Measurements from ENCODE around the gene NME9. TPM values are rescaled to one million over a fixed set of nuclear protein-coding genes. Genes with fewer than 3 reads are reported as not detected.

NME9 gene
- total and polyA plus RNA-seq, 7 experiments from 2014 or later, result 0.52 to 2.0 (median 0.71) TPM; not detected in 1

- H3K4me1 Mint-ChIP-seq, result no peaks in the 10 kb centered on the region
- no peak overlapping the region for H3K4me3 ChIP-seq (ENCODE audit: low read length)
- POLR2A ChIA-PET, result no interaction called here
- H3K27ac Mint-ChIP-seq, result no peak overlapping the region
- intact Hi-C loops (cut with micrococcal nuclease), result no loop called here
- no peaks in the 10 kb centered on the region for H3K4me1 ChIP-seq (ENCODE audit: control insufficient read depth in 2 of 2, insufficient read depth in 2 of 2, low read length in 2 of 2)
- H3K9me3 Mint-ChIP-seq, result peaks cover 0 to 2% (median 0%) of the 10 kb centered on the region in 11 donors
- H3K4me3 Mint-ChIP-seq, result no peak overlapping the region
- no peak for DNase-seq
- peaks cover 0 to 5% (median 0%) of the 10 kb centered on the region in 5 donors for H3K36me3 Mint-ChIP-seq
- peaks cover 6 to 12% (median 8%) of the 10 kb centered on the region in 5 donors for H3K27me3 Mint-ChIP-seq
- H3K9me3 ChIP-seq (ENCODE audit: control insufficient read depth in 2 of 3, low read length in 3 of 3), result no peaks in the 10 kb centered on the region
- no peaks in the 10 kb centered on the region for H3K36me3 ChIP-seq (ENCODE audit: control insufficient read depth in 2 of 3, insufficient read depth in 3 of 3, low read length in 3 of 3)
- ATAC-seq, result no peak
- H3K27ac ChIP-seq (ENCODE audit: low read depth, low read length), result no peak overlapping the region
- H3K27me3 ChIP-seq (ENCODE audit: control insufficient read depth in 2 of 2, insufficient read depth in 2 of 2, low read length in 2 of 2), result no peaks in the 10 kb centered on the region
- CTCF ChIA-PET, result interaction anchor here (0.6 to 0.7 kb wide), 2 partner anchors 39 to 124 kb away, joined by 3 read pairs; no protein-coding TSS in a partner anchor
Observed at GRCh38 chr3:138375447-138375846, 45.8 kb upstream of the NME9 start.

- H3K27me3 ChIP-seq (ENCODE audit: control insufficient read depth in 2 of 2, insufficient read depth in 2 of 2, low read length in 2 of 2), result no peaks in the 10 kb centered on the region
- ATAC-seq (no peak), DNase-seq (no peak)
- CTCF ChIA-PET, result interaction anchor here (0.6 to 0.7 kb wide), 2 partner anchors 13 to 38 kb away, joined by 3 read pairs; no protein-coding TSS in a partner anchor
- H3K4me1 ChIP-seq (ENCODE audit: control insufficient read depth in 2 of 2, insufficient read depth in 2 of 2, low read length in 2 of 2), result no peaks in the 10 kb centered on the region
- H3K36me3 ChIP-seq (ENCODE audit: control insufficient read depth in 2 of 3, insufficient read depth in 3 of 3, low read length in 3 of 3), result no peaks in the 10 kb centered on the region
- H3K27ac ChIP-seq (ENCODE audit: low read depth, low read length), result no peak overlapping the region
- H3K36me3 Mint-ChIP-seq, result peaks cover 0 to 5% (median 0%) of the 10 kb centered on the region in 5 donors
- H3K9me3 ChIP-seq (ENCODE audit: control insufficient read depth in 2 of 3, low read length in 3 of 3), result no peaks in the 10 kb centered on the region
- intact Hi-C loops (cut with micrococcal nuclease), result no loop called here
- no peak overlapping the region for H3K4me3 ChIP-seq (ENCODE audit: low read length)
- H3K9me3 Mint-ChIP-seq, result peaks cover 0 to 2% (median 0%) of the 10 kb centered on the region in 11 donors
- POLR2A ChIA-PET, result no interaction called here
- H3K27ac Mint-ChIP-seq, result no peak overlapping the region
- peaks cover 6 to 12% (median 8%) of the 10 kb centered on the region in 5 donors for H3K27me3 Mint-ChIP-seq
- no peaks in the 10 kb centered on the region for H3K4me1 Mint-ChIP-seq
- H3K4me3 Mint-ChIP-seq, result no peak overlapping the region
Observed at GRCh38 chr3:138374573-138375134, 45.0 kb upstream of the NME9 start.

GRCh38 chr3:138373736-138374094 is 44.1 kb upstream of the NME9 start:
- H3K9me3 ChIP-seq (ENCODE audit: control insufficient read depth in 2 of 3, low read length in 3 of 3), result no peaks in the 10 kb centered on the region
- POLR2A ChIA-PET, result no interaction called here
- DNase-seq (no peak), ATAC-seq (no peak)
- H3K27ac Mint-ChIP-seq, result no peak overlapping the region
- CTCF ChIA-PET, result no interaction called here
- no peak overlapping the region for H3K4me3 ChIP-seq (ENCODE audit: low read length)
- H3K9me3 Mint-ChIP-seq, result peaks cover 0 to 2% (median 0%) of the 10 kb centered on the region in 11 donors
- no peak overlapping the region for H3K27ac ChIP-seq (ENCODE audit: low read depth, low read length)
- H3K4me3 Mint-ChIP-seq, result no peak overlapping the region
- no peaks in the 10 kb centered on the region for H3K36me3 ChIP-seq (ENCODE audit: control insufficient read depth in 2 of 3, insufficient read depth in 3 of 3, low read length in 3 of 3)
- intact Hi-C loops (cut with micrococcal nuclease), result no loop called here
- peaks cover 6 to 12% (median 8%) of the 10 kb centered on the region in 5 donors for H3K27me3 Mint-ChIP-seq
- H3K27me3 ChIP-seq (ENCODE audit: control insufficient read depth in 2 of 2, insufficient read depth in 2 of 2, low read length in 2 of 2), result no peaks in the 10 kb centered on the region
- H3K36me3 Mint-ChIP-seq, result peaks cover 0 to 5% (median 0%) of the 10 kb centered on the region in 5 donors
- no peaks in the 10 kb centered on the region for H3K4me1 ChIP-seq (ENCODE audit: control insufficient read depth in 2 of 2, insufficient read depth in 2 of 2, low read length in 2 of 2)
- H3K4me1 Mint-ChIP-seq, result no peaks in the 10 kb centered on the region

- no peak overlapping the region for H3K4me3 Mint-ChIP-seq
- no peaks in the 10 kb centered on the region for H3K27me3 ChIP-seq (ENCODE audit: control insufficient read depth in 2 of 2, insufficient read depth in 2 of 2, low read length in 2 of 2)
- no peak overlapping the region for H3K4me3 ChIP-seq (ENCODE audit: low read length)
- H3K4me1 ChIP-seq (ENCODE audit: control insufficient read depth in 2 of 2, insufficient read depth in 2 of 2, low read length in 2 of 2), result no peaks in the 10 kb centered on the region
- H3K9me3 ChIP-seq (ENCODE audit: control insufficient read depth in 2 of 3, low read length in 3 of 3), result no peaks in the 10 kb centered on the region
- H3K4me1 Mint-ChIP-seq, result no peaks in the 10 kb centered on the region
- intact Hi-C loops (cut with micrococcal nuclease), result no loop called here
- H3K36me3 ChIP-seq (ENCODE audit: control insufficient read depth in 2 of 3, insufficient read depth in 3 of 3, low read length in 3 of 3), result no peaks in the 10 kb centered on the region
- ChIA-PET CTCF (no interaction called here), POLR2A (no interaction called here)
- peaks cover 0 to 5% (median 0%) of the 10 kb centered on the region in 5 donors for H3K36me3 Mint-ChIP-seq
- no peak overlapping the region for H3K27ac Mint-ChIP-seq
- ATAC-seq (no peak), DNase-seq (no peak)
- peaks cover 0 to 2% (median 0%) of the 10 kb centered on the region in 11 donors for H3K9me3 Mint-ChIP-seq
- H3K27me3 Mint-ChIP-seq, result peaks cover 6 to 12% (median 8%) of the 10 kb centered on the region in 5 donors
- no peak overlapping the region for H3K27ac ChIP-seq (ENCODE audit: low read depth, low read length)
Observed at GRCh38 chr3:138373087-138373735, 43.6 kb upstream of the NME9 start.

GRCh38 chr3:138371070-138371965 is 41.7 kb upstream of the NME9 start:
- Mint-ChIP-seq H3K9me3 (peaks cover 0 to 2% (median 0%) of the 10 kb centered on the region in 11 donors), H3K27me3 (peaks cover 6 to 12% (median 8%) of the 10 kb centered on the region in 5 donors), H3K4me1 (no peaks in the 10 kb centered on the region), H3K4me3 (no peak overlapping the region), H3K27ac (no peak overlapping the region), H3K36me3 (peaks cover 0 to 5% (median 0%) of the 10 kb centered on the region in 5 donors)
- ATAC-seq (peak; percentile 77), DNase-seq (no peak)
- Histone ChIP-seq H3K36me3 (ENCODE audit: control insufficient read depth in 2 of 3, insufficient read depth in 3 of 3, low read length in 3 of 3) (no peaks in the 10 kb centered on the region), H3K4me3 (ENCODE audit: low read length) (no peak overlapping the region), H3K9me3 (ENCODE audit: control insufficient read depth in 2 of 3, low read length in 3 of 3) (no peaks in the 10 kb centered on the region), H3K4me1 (ENCODE audit: control insufficient read depth in 2 of 2, insufficient read depth in 2 of 2, low read length in 2 of 2) (no peaks in the 10 kb centered on the region), H3K27ac (ENCODE audit: low read depth, low read length) (no peak overlapping the region), H3K27me3 (ENCODE audit: control insufficient read depth in 2 of 2, insufficient read depth in 2 of 2, low read length in 2 of 2) (no peaks in the 10 kb centered on the region)
- intact Hi-C loops (cut with micrococcal nuclease), result no loop called here
- CTCF ChIA-PET, result no interaction called here
- POLR2A ChIA-PET, result no interaction called here

GRCh38 chr3:138370321-138370720 is 40.7 kb upstream of the NME9 start:
- peaks cover 6 to 17% (median 8%) of the 10 kb centered on the region in 5 donors for H3K27me3 Mint-ChIP-seq
- H3K4me3 Mint-ChIP-seq, result no peak overlapping the region
- POLR2A ChIA-PET, result no interaction called here

More at GRCh38 chr3:138370321-138370720, 40.7 kb upstream of the NME9 start:
- Mint-ChIP-seq H3K4me1 (no peaks in the 10 kb centered on the region), H3K27ac (no peak overlapping the region), H3K9me3 (peaks cover 0 to 2% (median 0%) of the 10 kb centered on the region in 11 donors), H3K36me3 (peaks cover 0 to 5% (median 0%) of the 10 kb centered on the region in 5 donors)
- Histone ChIP-seq H3K27me3 (ENCODE audit: control insufficient read depth in 2 of 2, insufficient read depth in 2 of 2, low read length in 2 of 2) (no peaks in the 10 kb centered on the region), H3K4me1 (ENCODE audit: control insufficient read depth in 2 of 2, insufficient read depth in 2 of 2, low read length in 2 of 2) (no peaks in the 10 kb centered on the region), H3K36me3 (ENCODE audit: control insufficient read depth in 2 of 3, insufficient read depth in 3 of 3, low read length in 3 of 3) (no peaks in the 10 kb centered on the region), H3K9me3 (ENCODE audit: control insufficient read depth in 2 of 3, low read length in 3 of 3) (no peaks in the 10 kb centered on the region), H3K4me3 (ENCODE audit: low read length) (no peak overlapping the region), H3K27ac (ENCODE audit: low read depth, low read length) (no peak overlapping the region)
- intact Hi-C loops (cut with micrococcal nuclease), result no loop called here
- DNase-seq (no peak), ATAC-seq (no peak)
- CTCF ChIA-PET, result no interaction called here

All from naive thymus-derived CD4-positive, alpha-beta T cell (primary cell).